GM18520 (cell line): ENCODE measurements around the gene THAP2.
"Not testable (repeated sequence)": the region's sequence is repeated elsewhere in the genome, so short reads cannot be mapped to it uniquely, and the experiment has no call there.

Experiments
- ATAC-seq: cut with Tn5 transposase; IDR thresholded peaks from one replicate; pipeline ENCODE4 v1.9.1; 2021; ENCODE audit not compliant: unreplicated experiment

Gene THAP2

GRCh38 chr12:71661977-71662530 is 2.0 kb upstream of the THAP2 start:
- ATAC-seq = no peak

- ATAC-seq = peak; percentile 15
These were observed 1.1 kb upstream of the THAP2 start for GRCh38 chr12:71662849-71663560.

GRCh38 chr12:71664411-71665089 is 449 bp downstream of the THAP2 start:
- ATAC-seq = peak; percentile 0

- no peak for ATAC-seq
These were observed 976 bp downstream of the THAP2 start for GRCh38 chr12:71665090-71665463.

- ATAC-seq = no peak
These were observed 2.2 kb downstream of the THAP2 start for GRCh38 chr12:71666259-71666658.

GRCh38 chr12:71671311-71671710 is 7.2 kb downstream of the THAP2 start:
- no peak for ATAC-seq

- ATAC-seq = no peak
These were observed 7.7 kb downstream of the THAP2 start for GRCh38 chr12:71671816-71672215.

- no peak for ATAC-seq
These were observed 18.4 kb downstream of the THAP2 start for GRCh38 chr12:71682466-71682865.

- ATAC-seq = no peak
These were observed 19.5 kb downstream of the THAP2 start for GRCh38 chr12:71683633-71684032.

- ATAC-seq = no peak
These were observed 20.0 kb downstream of the THAP2 start for GRCh38 chr12:71684081-71684480.

GRCh38 chr12:71685312-71685906 is 21.3 kb downstream of the THAP2 start:
- ATAC-seq = no peak

GRCh38 chr12:71685914-71686657 is 22.0 kb downstream of the THAP2 start, which contains the start of gene TMEM19:
TSS of gene TMEM19 (plus strand) at chr12:71686082. CDS start at chr12:71686681, 599 bp downstream.
- ATAC-seq = peak; percentile 82

- ATAC-seq = no peak
These were observed 22.5 kb downstream of the THAP2 start for GRCh38 chr12:71686658-71687025.

GRCh38 chr12:71687172-71687571 is 23.1 kb downstream of the THAP2 start:
- ATAC-seq = not testable (repeated sequence)

- no peak for ATAC-seq
These were observed 25.0 kb downstream of the THAP2 start for GRCh38 chr12:71688961-71689570.

- ATAC-seq = no peak
These were observed 27.5 kb downstream of the THAP2 start for GRCh38 chr12:71691504-71692129.

- no peak for ATAC-seq
These were observed 29.0 kb downstream of the THAP2 start for GRCh38 chr12:71693126-71693525.

GRCh38 chr12:71693651-71694050 is 29.6 kb downstream of the THAP2 start:
- peak; percentile 4 for ATAC-seq

- ATAC-seq = peak; percentile 89
These were observed 30.2 kb downstream of the THAP2 start for GRCh38 chr12:71694099-71694820.

GRCh38 chr12:71695782-71696181 is 31.7 kb downstream of the THAP2 start:
- no peak for ATAC-seq
